ENCODE data around the gene ABCB7. TPM values are rescaled to one million over a fixed set of nuclear protein-coding genes. Genes with fewer than 3 reads are reported as not detected.
"Not testable (repeated sequence)": the region's sequence is repeated elsewhere in the genome, so short reads cannot be mapped to it uniquely, and the experiment has no call there.

Gene ABCB7
- polyA plus RNA-seq, 1 experiment, result 9.6 TPM

DNA sequence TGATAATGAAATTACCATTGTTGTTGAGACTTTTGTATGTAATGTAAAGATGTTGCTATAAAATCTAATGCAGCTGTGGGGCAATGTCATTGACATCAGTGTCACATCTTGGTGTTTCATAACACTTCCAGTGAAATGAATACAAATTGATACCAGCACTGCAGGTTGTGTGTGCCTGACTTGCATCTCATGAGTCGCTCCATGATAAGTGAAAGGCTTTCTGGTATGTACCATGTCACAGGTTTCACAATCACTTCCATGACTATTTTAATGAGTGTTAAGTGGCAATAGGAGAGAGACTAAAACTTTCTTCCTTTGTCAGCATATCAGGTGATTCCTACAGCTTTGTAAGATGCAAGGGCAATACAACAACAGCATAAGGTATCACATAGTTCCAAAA, 94.4 kb downstream of the ABCB7 start:
- Histone ChIP-seq H3K36me3 (ENCODE audit: control insufficient read depth, insufficient read depth, low read length) (no peaks in the 10 kb centered on the region), H3K4me3 (ENCODE audit: low read depth, low read length) (no peak overlapping the region), H3K27me3 (ENCODE audit: control insufficient read depth, insufficient read depth, low read length) (no peaks in the 10 kb centered on the region)
- DNase-seq (ENCODE audit: low read depth), result no peak
- ChIA-PET CTCF (no interaction called here), POLR2A (no interaction called here)
- TF ChIP-seq CTCF (IDR thresholded peaks at IDR 0.05; ENCODE audit: insufficient read depth, low read depth, low read length), result no peak

DNA sequence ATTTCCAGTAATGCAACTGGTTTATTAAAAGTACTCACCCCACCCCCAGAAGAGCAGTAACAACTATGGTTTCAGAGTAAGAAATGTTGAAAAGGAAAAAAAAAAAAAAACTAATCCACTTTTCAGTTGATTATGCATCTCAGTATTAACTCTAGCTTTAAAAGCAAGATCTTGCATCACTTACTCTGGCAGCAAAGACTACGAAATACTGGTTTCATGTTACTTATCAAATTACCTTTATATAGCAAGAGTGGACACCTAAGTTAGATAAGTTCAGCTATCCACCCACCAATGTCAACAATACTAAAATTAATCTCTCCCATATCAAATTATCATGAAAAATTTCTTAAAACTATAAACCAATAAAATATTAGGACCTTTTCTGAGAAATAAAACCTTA, 105.0 kb downstream of the ABCB7 start:
- Histone ChIP-seq H3K4me3 (ENCODE audit: low read depth, low read length) (no peak overlapping the region), H3K36me3 (ENCODE audit: control insufficient read depth, insufficient read depth, low read length) (no peaks in the 10 kb centered on the region), H3K27me3 (ENCODE audit: control insufficient read depth, insufficient read depth, low read length) (no peaks in the 10 kb centered on the region)
- ChIA-PET POLR2A (no interaction called here), CTCF (no interaction called here)
- DNase-seq (ENCODE audit: low read depth), result no peak
- no peak for TF ChIP-seq CTCF (IDR thresholded peaks at IDR 0.05; ENCODE audit: insufficient read depth, low read depth, low read length)

DNA sequence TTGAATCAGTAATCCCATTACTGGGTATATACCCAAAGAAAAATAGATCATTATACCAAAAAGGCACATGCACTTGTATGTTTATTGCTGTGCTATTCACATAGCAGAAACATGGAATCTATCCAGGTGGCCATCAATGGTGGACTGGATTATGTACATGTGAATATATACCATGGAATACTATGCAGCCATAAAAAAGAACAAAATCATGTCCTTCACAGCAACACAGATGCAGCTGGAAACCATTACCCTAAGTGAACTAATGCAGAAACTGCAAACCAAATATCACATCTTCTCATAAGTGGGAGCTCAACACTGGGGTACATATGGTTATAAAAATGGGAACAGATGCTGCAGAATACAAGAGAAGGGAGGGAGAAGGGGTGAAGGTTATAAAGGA, 110.7 kb downstream of the ABCB7 start:
- Histone ChIP-seq H3K27me3 (ENCODE audit: control insufficient read depth, insufficient read depth, low read length) (no peaks in the 10 kb centered on the region), H3K4me3 (ENCODE audit: low read depth, low read length) (no peak overlapping the region), H3K36me3 (ENCODE audit: control insufficient read depth, insufficient read depth, low read length) (no peaks in the 10 kb centered on the region)
- POLR2A ChIA-PET, result no interaction called here
- no peak for TF ChIP-seq CTCF (IDR thresholded peaks at IDR 0.05; ENCODE audit: insufficient read depth, low read depth, low read length)
- CTCF ChIA-PET, result no interaction called here
- DNase-seq (ENCODE audit: low read depth), result no peak

GRCh38 chrX:75044142-75044541, 111.9 kb downstream of the ABCB7 start:
- DNase-seq (ENCODE audit: low read depth); POLR2A ChIA-PET; H3K4me3 ChIP-seq (ENCODE audit: low read depth, low read length); H3K27me3 ChIP-seq (ENCODE audit: control insufficient read depth, insufficient read depth, low read length); H3K36me3 ChIP-seq (ENCODE audit: control insufficient read depth, insufficient read depth, low read length); CTCF ChIA-PET: not testable (repeated sequence)

GRCh38 chrX:75038925-75039324, 117.2 kb downstream of the ABCB7 start:
- CTCF ChIA-PET, result interaction anchor here (0.6 kb wide), 1 partner anchor 19 kb away, joined by 4 read pairs; no protein-coding TSS in a partner anchor
- no peak for DNase-seq (ENCODE audit: low read depth)
- POLR2A ChIA-PET, result no interaction called here

More at GRCh38 chrX:75038925-75039324, 117.2 kb downstream of the ABCB7 start:
- Histone ChIP-seq H3K36me3 (ENCODE audit: control insufficient read depth, insufficient read depth, low read length) (no peaks in the 10 kb centered on the region), H3K4me3 (ENCODE audit: low read depth, low read length) (no peak overlapping the region), H3K27me3 (ENCODE audit: control insufficient read depth, insufficient read depth, low read length) (no peaks in the 10 kb centered on the region)
- peak; percentile 24; the same call in 1 of the 2 replicates for TF ChIP-seq CTCF (IDR thresholded peaks at IDR 0.05; ENCODE audit: insufficient read depth, low read depth, low read length)

Small RNAs within 50 kb of the gene (small RNA-seq; reads per million reads assigned to genes)
- not detected for gene BUD31P2 (ENCODE audit: insufficient read length, low read depth, low replicate concordance)
- not detected for gene RNU6-562P (ENCODE audit: insufficient read length, low read depth, low replicate concordance)

Other genes starting within 250 kb of the ABCB7 start
- under 0.01 TPM in 1 of 2 replicates, not detected in the other for gene NEXMIF, start 230.8 kb downstream of the ABCB7 start, polyA plus RNA-seq (2011; rRNA removed)
- gene UPRT, start 117.8 kb upstream of the ABCB7 start, polyA plus RNA-seq (2011; rRNA removed), result 6.5 and 6.6 TPM in 2 replicates